ENCODE data around the gene FFAR1. TPM values are rescaled to one million over a fixed set of nuclear protein-coding genes. Genes with fewer than 3 reads are reported as not detected.

FFAR1 gene
- total and polyA plus RNA-seq, 2 donors (not counting 1 experiment from before 2014, with no cell fraction given), result 3.0 to 17.9 TPM

GRCh38 chr19:35310331-35310730 is 37.4 kb upstream of the FFAR1 start:
- peaks cover 51% of the 10 kb centered on the region for H3K4me1 Mint-ChIP-seq
- peak overlapping the region; percentile 15 for H3K4me2 ChIP-seq (replicated peaks; ENCODE audit: low read depth, low read length, poor library complexity, severe bottlenecking)
- POLR2A ChIA-PET, result no interaction called here
- H3K9me3 ChIP-seq (ENCODE audit: control extremely low read depth in 1 of 3, control insufficient read depth in 2 of 3, insufficient read depth in 1 of 3, low read length in 2 of 3), result no peaks in the 10 kb centered on the region
- peaks cover 35 to 69% of the 10 kb centered on the region in 2 donors for H3K4me1 ChIP-seq (ENCODE audit: control insufficient read depth in 2 of 2, insufficient read depth in 2 of 2, low read length in 2 of 2)
- H4K20me1 ChIP-seq (ENCODE audit: control insufficient read depth, insufficient read depth, low read length, poor library complexity, severe bottlenecking), result no peaks in the 10 kb centered on the region
- no peak overlapping the region for H3K4me3 Mint-ChIP-seq
- CTCF ChIA-PET, result no interaction called here
- H3K4me3 ChIP-seq (ENCODE audit: control extremely low read depth in 1 of 5, extremely low read depth in 1 of 5, insufficient read depth in 1 of 5, low read depth in 2 of 5, low read length in 4 of 5), result no peak overlapping the region
- intact Hi-C loops (cut with micrococcal nuclease), result no loop called here
- no peak overlapping the region for H3K27ac ChIP-seq (ENCODE audit: low read length in 2 of 2)
- H3K9me3 Mint-ChIP-seq (ENCODE audit: insufficient read depth), result no peaks in the 10 kb centered on the region
- H3K36me3 ChIP-seq (replicated peaks in 1 of 2; ENCODE audit: control extremely low read depth in 1 of 2, control insufficient read depth in 1 of 2, extremely low read depth in 1 of 2, insufficient read depth in 2 of 2, low read length in 1 of 2), result no peaks in the 10 kb centered on the region
- H2AFZ ChIP-seq (ENCODE audit: insufficient read depth, low read depth, low read length, poor library complexity, severe bottlenecking), result no peak overlapping the region
- H3K27ac Mint-ChIP-seq, result peak overlapping the region; percentile 37
- H3K79me2 ChIP-seq (ENCODE audit: control insufficient read depth, insufficient read depth, low read length), result peaks cover 57% of the 10 kb centered on the region
- no peak overlapping the region for H3K9ac ChIP-seq (ENCODE audit: low read length)
- ATAC-seq (ENCODE audit: low read depth) (no peak), DNase-seq (no peak)
- no peaks in the 10 kb centered on the region for H3K27me3 ChIP-seq (replicated peaks in 1 of 4; ENCODE audit: control extremely low read depth in 1 of 4, control insufficient read depth in 3 of 4, insufficient read depth in 4 of 4, low read length in 3 of 4)
- H3K27me3 Mint-ChIP-seq, result no peaks in the 10 kb centered on the region
- TF ChIP-seq EZH2 (IDR thresholded peaks at IDR 0.05; ENCODE audit: borderline replicate concordance, insufficient read depth, low read depth, low read length, poor library complexity, severe bottlenecking), result no peak
- TF ChIP-seq, protein P1, sequence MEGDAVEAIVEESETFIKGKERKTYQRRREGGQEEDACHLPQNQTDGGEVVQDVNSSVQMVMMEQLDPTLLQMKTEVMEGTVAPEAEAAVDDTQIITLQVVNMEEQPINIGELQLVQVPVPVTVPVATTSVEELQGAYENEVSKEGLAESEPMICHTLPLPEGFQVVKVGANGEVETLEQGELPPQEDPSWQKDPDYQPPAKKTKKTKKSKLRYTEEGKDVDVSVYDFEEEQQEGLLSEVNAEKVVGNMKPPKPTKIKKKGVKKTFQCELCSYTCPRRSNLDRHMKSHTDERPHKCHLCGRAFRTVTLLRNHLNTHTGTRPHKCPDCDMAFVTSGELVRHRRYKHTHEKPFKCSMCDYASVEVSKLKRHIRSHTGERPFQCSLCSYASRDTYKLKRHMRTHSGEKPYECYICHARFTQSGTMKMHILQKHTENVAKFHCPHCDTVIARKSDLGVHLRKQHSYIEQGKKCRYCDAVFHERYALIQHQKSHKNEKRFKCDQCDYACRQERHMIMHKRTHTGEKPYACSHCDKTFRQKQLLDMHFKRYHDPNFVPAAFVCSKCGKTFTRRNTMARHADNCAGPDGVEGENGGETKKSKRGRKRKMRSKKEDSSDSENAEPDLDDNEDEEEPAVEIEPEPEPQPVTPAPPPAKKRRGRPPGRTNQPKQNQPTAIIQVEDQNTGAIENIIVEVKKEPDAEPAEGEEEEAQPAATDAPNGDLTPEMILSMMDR (IDR thresholded peaks at IDR 0.05), result no peak
- WGBS (ENCODE audit: insufficient coverage), result 76% methylated on average over 9 of the region's 12 CpGs

GRCh38 chr19:35310811-35311465 is 36.8 kb upstream of the FFAR1 start:
- ChIA-PET POLR2A (no interaction called here), CTCF (interaction anchor here (0.8 to 1.1 kb wide), 2 partner anchors 42 to 184 kb away, joined by 3 to 4 read pairs; no protein-coding TSS in a partner anchor)
- H3K27ac ChIP-seq (ENCODE audit: low read length in 2 of 2), result no peak overlapping the region
- H3K9me3 ChIP-seq (ENCODE audit: control extremely low read depth in 1 of 3, control insufficient read depth in 2 of 3, insufficient read depth in 1 of 3, low read length in 2 of 3), result no peaks in the 10 kb centered on the region
- H3K4me1 ChIP-seq (ENCODE audit: control insufficient read depth in 2 of 2, insufficient read depth in 2 of 2, low read length in 2 of 2), result peaks cover 39 to 69% of the 10 kb centered on the region in 2 donors
- peaks cover 63% of the 10 kb centered on the region for H3K79me2 ChIP-seq (ENCODE audit: control insufficient read depth, insufficient read depth, low read length)
- no peak for ATAC-seq (ENCODE audit: low read depth)
- no peaks in the 10 kb centered on the region for H4K20me1 ChIP-seq (ENCODE audit: control insufficient read depth, insufficient read depth, low read length, poor library complexity, severe bottlenecking)
- H3K4me3 ChIP-seq (ENCODE audit: control extremely low read depth in 1 of 5, extremely low read depth in 1 of 5, insufficient read depth in 1 of 5, low read depth in 2 of 5, low read length in 4 of 5), result no peak overlapping the region
- Mint-ChIP-seq H3K9me3 (ENCODE audit: insufficient read depth) (no peaks in the 10 kb centered on the region), H3K4me3 (no peak overlapping the region), H3K27ac (no peak overlapping the region), H3K27me3 (no peaks in the 10 kb centered on the region), H3K4me1 (peaks cover 57% of the 10 kb centered on the region)
- 97% methylated on average over 6 of the region's 10 CpGs for WGBS (ENCODE audit: insufficient coverage)
- H3K36me3 ChIP-seq (replicated peaks in 1 of 2; ENCODE audit: control extremely low read depth in 1 of 2, control insufficient read depth in 1 of 2, extremely low read depth in 1 of 2, insufficient read depth in 2 of 2, low read length in 1 of 2), result no peaks in the 10 kb centered on the region
- intact Hi-C loops (cut with micrococcal nuclease), result no loop called here
- peak overlapping the region; percentile 15 for H3K4me2 ChIP-seq (replicated peaks; ENCODE audit: low read depth, low read length, poor library complexity, severe bottlenecking)
- no peak overlapping the region for H2AFZ ChIP-seq (ENCODE audit: insufficient read depth, low read depth, low read length, poor library complexity, severe bottlenecking)
- TF ChIP-seq EZH2 (IDR thresholded peaks at IDR 0.05; ENCODE audit: borderline replicate concordance, insufficient read depth, low read depth, low read length, poor library complexity, severe bottlenecking), result no peak
- TF ChIP-seq, protein P1 (IDR thresholded peaks at IDR 0.05), result no peak
- H3K27me3 ChIP-seq (replicated peaks in 1 of 4; ENCODE audit: control extremely low read depth in 1 of 4, control insufficient read depth in 3 of 4, insufficient read depth in 4 of 4, low read length in 3 of 4), result no peaks in the 10 kb centered on the region
- no peak for DNase-seq
- no peak overlapping the region for H3K9ac ChIP-seq (ENCODE audit: low read length)
